IMR-90 (cell line): ENCODE results near the gene COG7. TPM values are rescaled to one million over a fixed set of nuclear protein-coding genes. Genes with fewer than 3 reads are reported as not detected.

Experiments
- ATAC-seq: fragments of 200-7000 bp; cut with Tn5 transposase; 2 replicates; pipeline ENCODE4 v1.9.1; 2020; ENCODE audit warnings: low read depth, mild to moderate bottlenecking, moderate library complexity
- BruUV-seq: library from RNA; stranded (reverse); fragments of 400-500 nt; replicated peaks from 2 replicates; lab custom pipeline; 2021; lab: Mats Ljungman, UMichigan
- CTCF ChIA-PET: fragments of 300-600 bp; formaldehyde crosslinking; extraction: SDS; loops from one replicate; lab custom pipeline; 2021; ENCODE audit warnings: antibody characterized with exemption; lab: Yijun Ruan, JAX
- POLR2A ChIA-PET: fragments of 300-600 bp; sonication (Branson Sonifier 250); formaldehyde crosslinking; loops from one replicate; lab custom pipeline; 2022; ENCODE audit warnings: antibody characterized with exemption; ENCODE audit not compliant: unreplicated experiment; lab: Charles Lee
- DNase-seq: peaks from one replicate; pipeline ENCODE4 v3.0.0; 2013
- H2AFZ ChIP-seq: replicated peaks from 2 replicates; pipeline ENCODE3; 2013; ENCODE audit warnings: low read length, mild to moderate bottlenecking; ENCODE audit not compliant: poor library complexity
- H2AK5ac ChIP-seq: 2 replicates; pipeline ENCODE4 v1.6.1; 2013; ENCODE audit warnings: low read depth, low read length, inconsistent platforms
- H2AK9ac ChIP-seq: replicated peaks from 2 replicates; pipeline ENCODE3; 2013; ENCODE audit warnings: mild to moderate bottlenecking, low read depth, low read length, moderate library complexity; ENCODE audit not compliant: poor library complexity
- H2BK120ac ChIP-seq: 2 replicates; pipeline ENCODE4 v1.6.1; 2013; ENCODE audit warnings: low read depth, low read length, inconsistent platforms
- H2BK15ac ChIP-seq: 3 replicates; pipeline ENCODE4 v1.6.1; 2013; ENCODE audit warnings: low read depth, low read length, inconsistent platforms
- H2BK20ac ChIP-seq: 2 replicates; pipeline ENCODE4 v1.6.1; 2013; ENCODE audit warnings: low read depth, mild to moderate bottlenecking, inconsistent platforms, low read length, moderate library complexity
- H2BK5ac ChIP-seq: 2 replicates; pipeline ENCODE4 v1.6.1; 2013; ENCODE audit warnings: mild to moderate bottlenecking, low read depth, low read length, inconsistent platforms; ENCODE audit not compliant: poor library complexity, severe bottlenecking
- H3K14ac ChIP-seq: replicated peaks from 2 replicates; pipeline ENCODE4 v1.6.1; 2013; ENCODE audit warnings: low read depth, low read length, inconsistent platforms
- H3K18ac ChIP-seq: 2 replicates; pipeline ENCODE4 v1.6.1; 2013; ENCODE audit warnings: low read depth, low read length, control low read depth
- H3K23ac ChIP-seq: 2 replicates; pipeline ENCODE4 v1.6.1; 2013; ENCODE audit warnings: low read depth, low read length, inconsistent platforms
- H3K27ac ChIP-seq: 2 replicates; pipeline ENCODE4 v1.5.1; 2013; ENCODE audit warnings: mild to moderate bottlenecking, control low read depth, low read length; ENCODE audit not compliant: insufficient read depth
- H3K27me3 ChIP-seq: 2 replicates; pipeline ENCODE4 v1.6.1; 2013; ENCODE audit warnings: low read length; ENCODE audit not compliant: control insufficient read depth, insufficient read depth
- H3K36me3 ChIP-seq: 2 replicates; pipeline ENCODE4 v1.6.1; 2013; ENCODE audit warnings: low read length, mixed read lengths; ENCODE audit not compliant: control insufficient read depth, insufficient read depth
- H3K4ac ChIP-seq: 2 replicates; pipeline ENCODE4 v1.6.1; 2013; ENCODE audit warnings: low read depth, low read length, inconsistent platforms
- H3K4me1 ChIP-seq: 2 replicates; pipeline ENCODE4 v1.6.1; 2013; ENCODE audit warnings: low read length, mixed read lengths; ENCODE audit not compliant: control insufficient read depth, insufficient read depth
- H3K4me2 ChIP-seq: 2 replicates; pipeline ENCODE4 v1.6.1; 2013; ENCODE audit warnings: low read depth, mild to moderate bottlenecking, control low read depth, low read length, moderate library complexity
- H3K4me3 ChIP-seq: 2 replicates; pipeline ENCODE4 v1.5.1; 2013; ENCODE audit warnings: low read depth, mild to moderate bottlenecking, control low read depth, low read length, moderate library complexity; ENCODE audit not compliant: insufficient read depth
- H3K56ac ChIP-seq: 2 replicates; pipeline ENCODE4 v1.6.1; 2013; ENCODE audit warnings: low read length, inconsistent platforms; ENCODE audit not compliant: insufficient read depth; ENCODE audit errors: extremely low read depth
- H3K79me1 ChIP-seq, 2 experiments: 2 replicates each; pipeline ENCODE4 v1.6.1; 2013; ENCODE audit warnings: low read length in 2 of 2, inconsistent platforms in 1 of 2, low read depth in 1 of 2
- H3K9ac ChIP-seq: 2 replicates; pipeline ENCODE4 v1.6.1; 2013; ENCODE audit warnings: low read depth, low read length, control low read depth
- H3K9me1 ChIP-seq: 2 replicates; pipeline ENCODE4 v1.6.1; 2013; ENCODE audit warnings: low read length, inconsistent platforms; ENCODE audit not compliant: insufficient read depth
- H3K9me3 ChIP-seq: 2 replicates; pipeline ENCODE4 v1.6.1; 2013; ENCODE audit warnings: low read length; ENCODE audit not compliant: control insufficient read depth, insufficient read depth
- H4K20me1 ChIP-seq: 2 replicates; pipeline ENCODE4 v1.6.1; 2013; ENCODE audit warnings: low read length, inconsistent platforms; ENCODE audit not compliant: insufficient read depth
- H4K5ac ChIP-seq: 2 replicates; pipeline ENCODE4 v1.6.1; 2013; ENCODE audit warnings: mild to moderate bottlenecking, low read depth, low read length, control low read depth
- H4K8ac ChIP-seq, 2 experiments: 2 replicates each; pipeline ENCODE4 v1.6.1; 2013; ENCODE audit warnings: low read depth in 2 of 2, low read length in 2 of 2, control low read depth in 1 of 2, inconsistent platforms in 1 of 2
- H4K91ac ChIP-seq: 2 replicates; pipeline ENCODE4 v1.6.1; 2013; ENCODE audit warnings: low read depth, low read length, inconsistent platforms; ENCODE audit not compliant: insufficient read depth
- MAZ ChIP-seq: IDR thresholded peaks from 2 replicates; pipeline ENCODE4 v1.6.1; 2012; ENCODE audit warnings: low read depth, mild to moderate bottlenecking, low read length, improper control_type of control experiment, moderate library complexity, borderline replicate concordance
- RCOR1 ChIP-seq: IDR thresholded peaks from 2 replicates; pipeline ENCODE4 v1.6.1; 2012; ENCODE audit warnings: mild to moderate bottlenecking, low read length, improper control_type of control experiment; ENCODE audit not compliant: insufficient replicate concordance
- WGBS, 2 experiments: methylation state at CpG; one replicate each; pipeline versions ENCODE4 v1.1.5 to v1.1.7; 2013; ENCODE audit warnings: missing lambda C conversion rate in 2 of 2; ENCODE audit not compliant: insufficient read length in 1 of 2; ENCODE audit errors: extremely low coverage in 2 of 2; 5-methylcytosine and 5-hydroxymethylcytosine counted together
- dilution Hi-C: fragments of 300-500 bp; cut with HindIII; formaldehyde crosslinking; loops from one replicate; pipeline ENCODE4 v1.14.3; 2018; ENCODE audit warnings: low sequenced_read_pairs; ENCODE audit not compliant: unreplicated experiment
- in situ Hi-C: fragments of 300-500 bp; cut with MboI; formaldehyde crosslinking; loops from 3 replicates; pipeline ENCODE4 v1.14.3; 2019; ENCODE audit warnings: low sequenced_read_pairs, inconsistent platforms, mixed read lengths
- intact Hi-C: fragments of 100-400 bp; cut with micrococcal nuclease; formaldehyde crosslinking; loops from 2 replicates; pipeline ENCODE4 v1.10.0; 2022
- polyA plus RNA-seq, 3 experiments: library from polyadenylated mRNA; depleted of rRNA; stranded (reverse); fragments of >200 nt; gene quantifications; 2 replicates each; pipeline ENCODE4 v1.2.3, GENCODE V29; 2012; ENCODE audit warnings: low replicate concordance in 1 of 3
- total RNA-seq: library from RNA; depleted of rRNA; stranded (reverse); fragments of >200 nt; gene quantifications from 2 replicates; pipeline ENCODE4 v1.2.3, GENCODE V29; 2012

COG7 gene
- total and polyA plus RNA-seq, 2 of the 4 experiments (the other 2 are of a cell fraction): 28.5 to 43.7 TPM

- dilution Hi-C loops: no loop called here
- Histone ChIP-seq H2AK9ac (no peak overlapping the region), H3K18ac (no peak overlapping the region), H3K36me3 (peaks cover 63% of the 10 kb centered on the region), H3K4ac (no peak overlapping the region), H2BK15ac (no peak overlapping the region), H3K56ac (no peak overlapping the region), H3K14ac (no peak overlapping the region), H2BK120ac (no peak overlapping the region), H4K20me1 (no peaks in the 10 kb centered on the region), H4K8ac (no peak overlapping the region), H4K5ac (no peak overlapping the region), H3K23ac (no peak overlapping the region), H3K9me3 (no peaks in the 10 kb centered on the region), H2BK5ac (no peak overlapping the region), H3K27me3 (no peaks in the 10 kb centered on the region), H3K4me1 (no peaks in the 10 kb centered on the region), H2AFZ (no peak overlapping the region), H3K4me3 (no peak overlapping the region), H3K79me1 (peaks cover 0 to 2% of the 10 kb centered on the region in 2 experiments; a peak in 1 of 4 replicates), H3K9me1 (peaks cover 8% of the 10 kb centered on the region; the same call in 1 of the 2 replicates), H2AK5ac (no peak overlapping the region), H3K4me2 (no peak overlapping the region), H2BK20ac (no peak overlapping the region), H3K9ac (no peak overlapping the region), H4K91ac (no peak overlapping the region), H3K27ac (no peak overlapping the region)
- TF ChIP-seq RCOR1: no peak
- no peak for TF ChIP-seq MAZ
- ChIA-PET POLR2A (no interaction called here), CTCF (no interaction called here)
- intact Hi-C loops: no loop called here
- ATAC-seq: no peak
- no peak for DNase-seq
- no TSS peak for BruUV-seq
- 93% methylated on average over 2 of the region's 2 CpGs; no CpG with 5 or more reads in 1 of the 2 experiments for WGBS, 2 experiments
- in situ Hi-C loops: no loop called here
Measured at GRCh38 chr16:23485257-23485614, 32.2 kb upstream of the COG7 start.
